ENCODE measurements around the gene CHAT.

Gene CHAT

GRCh38 chr10:49613882-49614241 lies at the start of gene CHAT:
Gene CHAT (plus strand): TSS chr10:49614037. CDS start chr10:49614190, 153 bp downstream.
- DNase-seq (ENCODE audit: low read depth in 2 of 3, low spot score in 2 of 3): no peak

GRCh38 chr10:49564461-49565009 lies 49.3 kb upstream of the CHAT start:
- DNase-seq (ENCODE audit: low read depth in 2 of 3, low spot score in 2 of 3): no peak

- no peak for DNase-seq (ENCODE audit: low read depth in 2 of 3, low spot score in 2 of 3)
Observed at GRCh38 chr10:49567810-49568209, 46.0 kb upstream of the CHAT start.

- DNase-seq (ENCODE audit: low read depth in 2 of 3, low spot score in 2 of 3): no peak
Observed at GRCh38 chr10:49568235-49568634, 45.6 kb upstream of the CHAT start.

- no peak for DNase-seq (ENCODE audit: low read depth in 2 of 3, low spot score in 2 of 3)
Observed at GRCh38 chr10:49569031-49569631, 44.7 kb upstream of the CHAT start.

GRCh38 chr10:49571388-49571787 lies 42.4 kb upstream of the CHAT start:
- no peak for DNase-seq (ENCODE audit: low read depth in 2 of 3, low spot score in 2 of 3)

GRCh38 chr10:49572594-49573114 lies 41.2 kb upstream of the CHAT start:
- no peak for DNase-seq (ENCODE audit: low read depth in 2 of 3, low spot score in 2 of 3)

- no peak for DNase-seq (ENCODE audit: low read depth in 2 of 3, low spot score in 2 of 3)
Observed at GRCh38 chr10:49575489-49576072, 38.3 kb upstream of the CHAT start.

- no peak for DNase-seq (ENCODE audit: low read depth in 2 of 3, low spot score in 2 of 3)
Observed at GRCh38 chr10:49577182-49577925, 36.5 kb upstream of the CHAT start.

- DNase-seq (ENCODE audit: low read depth in 2 of 3, low spot score in 2 of 3): no peak
Observed at GRCh38 chr10:49578392-49578791, 35.4 kb upstream of the CHAT start.

- no peak for DNase-seq (ENCODE audit: low read depth in 2 of 3, low spot score in 2 of 3)
Observed at GRCh38 chr10:49579621-49580020, 34.2 kb upstream of the CHAT start.

GRCh38 chr10:49585387-49585786 lies 28.4 kb upstream of the CHAT start:
- no peak for DNase-seq (ENCODE audit: low read depth in 2 of 3, low spot score in 2 of 3)

GRCh38 chr10:49587981-49588380 lies 25.9 kb upstream of the CHAT start:
- no peak for DNase-seq (ENCODE audit: low read depth in 2 of 3, low spot score in 2 of 3)

GRCh38 chr10:49592726-49593563 lies 20.9 kb upstream of the CHAT start:
- DNase-seq (ENCODE audit: low read depth in 2 of 3, low spot score in 2 of 3): peak in 1 of 3 experiments; percentile 36

GRCh38 chr10:49593564-49593875 lies 20.3 kb upstream of the CHAT start:
- no peak for DNase-seq (ENCODE audit: low read depth in 2 of 3, low spot score in 2 of 3)

GRCh38 chr10:49593998-49594397 lies 19.8 kb upstream of the CHAT start:
- no peak for DNase-seq (ENCODE audit: low read depth in 2 of 3, low spot score in 2 of 3)

- no peak for DNase-seq (ENCODE audit: low read depth in 2 of 3, low spot score in 2 of 3)
Observed at GRCh38 chr10:49594594-49594993, 19.2 kb upstream of the CHAT start.

GRCh38 chr10:49595003-49595712 lies 18.7 kb upstream of the CHAT start:
- DNase-seq (ENCODE audit: low read depth in 2 of 3, low spot score in 2 of 3): no peak

- no peak for DNase-seq (ENCODE audit: low read depth in 2 of 3, low spot score in 2 of 3)
Observed at GRCh38 chr10:49595713-49596492, 17.9 kb upstream of the CHAT start.

- no peak for DNase-seq (ENCODE audit: low read depth in 2 of 3, low spot score in 2 of 3)
Observed at GRCh38 chr10:49596493-49596809, 17.4 kb upstream of the CHAT start.
